ENCODE results near the gene EIF4G3. TPM values are rescaled to one million over a fixed set of nuclear protein-coding genes. Genes with fewer than 3 reads are reported as not detected.

Gene EIF4G3
- polyA plus RNA-seq, 3 donors = 5.1 to 34.2 (median 5.8) TPM

DNA sequence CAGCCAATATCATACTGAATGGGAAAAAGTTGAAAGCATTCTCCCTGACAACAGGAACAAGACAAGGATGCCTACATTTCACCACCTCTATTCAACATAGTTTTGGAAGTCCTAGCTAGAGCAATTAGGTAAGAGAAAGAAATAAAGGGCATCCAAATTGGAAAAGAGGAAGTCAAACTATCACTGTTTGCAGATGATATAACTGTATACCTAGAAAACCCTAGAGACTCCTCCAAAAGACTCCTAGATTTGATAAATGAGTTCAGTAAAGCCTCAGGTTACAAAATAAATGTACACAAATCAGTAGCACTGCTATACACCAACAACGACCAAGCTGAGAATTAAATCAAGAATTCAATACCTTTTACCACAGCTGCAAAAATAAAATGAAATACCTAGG is 218.3 kb downstream of the EIF4G3 start:
- H3K4me1 Mint-ChIP-seq = peaks cover 2% of the 10 kb centered on the region
- intact Hi-C loops (cut with micrococcal nuclease) = no loop called here
- H3K4me3 Mint-ChIP-seq = no peak overlapping the region
- Histone ChIP-seq H4K20me1 (ENCODE audit: insufficient read depth, low read length) (no peaks in the 10 kb centered on the region), H3K4me3 (replicated peaks in 1 of 3; ENCODE audit: low read depth in 2 of 3, low read length in 3 of 3) (no peak overlapping the region), H3K27me3 (ENCODE audit: control insufficient read depth in 2 of 2, insufficient read depth in 2 of 2, low read length in 2 of 2) (no peaks in the 10 kb centered on the region), H3K9me3 (replicated peaks in 1 of 2; ENCODE audit: control insufficient read depth in 1 of 2, insufficient read depth in 1 of 2, low read length in 2 of 2) (no peaks in the 10 kb centered on the region), H3K79me2 (ENCODE audit: insufficient read depth, low read length) (no peaks in the 10 kb centered on the region), H3K27ac (ENCODE audit: low read depth in 1 of 2, low read length in 2 of 2) (no peak overlapping the region), H3K4me1 (ENCODE audit: control insufficient read depth in 1 of 2, insufficient read depth in 2 of 2, low read length in 2 of 2) (no peaks in the 10 kb centered on the region), H3K36me3 (replicated peaks in 1 of 2; ENCODE audit: control insufficient read depth in 1 of 2, insufficient read depth in 2 of 2, low read length in 2 of 2) (peaks cover 0 to 28% of the 10 kb centered on the region in 2 donors), H3K4me2 (replicated peaks; ENCODE audit: extremely low read depth, low read length, poor library complexity, severe bottlenecking) (no peak overlapping the region), H2AFZ (ENCODE audit: insufficient read depth, low read depth, low read length, poor library complexity, severe bottlenecking) (no peak overlapping the region), H3K9ac (ENCODE audit: insufficient read depth, low read length, poor library complexity, severe bottlenecking) (no peak overlapping the region)
- WGBS (ENCODE audit: insufficient coverage) = no CpG with 5 or more reads among the region's 1 CpG
- no peak overlapping the region for H3K27ac Mint-ChIP-seq
- no peaks in the 10 kb centered on the region for H3K9me3 Mint-ChIP-seq
- TF ChIP-seq CTCF (IDR thresholded peaks at IDR 0.05) = no peak
- peaks cover 32 to 45% of the 10 kb centered on the region in 2 donors for H3K36me3 Mint-ChIP-seq
- DNase-seq = no peak
- peaks cover 0 to 2% (median 0%) of the 10 kb centered on the region in 3 donors for H3K27me3 Mint-ChIP-seq (ENCODE audit: low read depth in 3 of 3)

GRCh38 chr1:20956272-20956671 is 220.4 kb downstream of the EIF4G3 start:
- Mint-ChIP-seq H3K27me3 (ENCODE audit: low read depth in 3 of 3) (peaks cover 0 to 4% (median 0%) of the 10 kb centered on the region in 3 donors), H3K36me3 (peaks cover 33 to 49% of the 10 kb centered on the region in 2 donors), H3K9me3 (no peaks in the 10 kb centered on the region), H3K4me3 (no peak overlapping the region), H3K27ac (no peak overlapping the region), H3K4me1 (peaks cover 2% of the 10 kb centered on the region)
- H3K4me3 ChIP-seq (replicated peaks in 1 of 3; ENCODE audit: low read depth in 2 of 3, low read length in 3 of 3) = no peak overlapping the region
- no peaks in the 10 kb centered on the region for H3K4me1 ChIP-seq (ENCODE audit: control insufficient read depth in 1 of 2, insufficient read depth in 2 of 2, low read length in 2 of 2)
- H4K20me1 ChIP-seq (ENCODE audit: insufficient read depth, low read length) = no peaks in the 10 kb centered on the region
- H3K27ac ChIP-seq (ENCODE audit: low read depth in 1 of 2, low read length in 2 of 2) = no peak overlapping the region
- no peaks in the 10 kb centered on the region for H3K27me3 ChIP-seq (ENCODE audit: control insufficient read depth in 2 of 2, insufficient read depth in 2 of 2, low read length in 2 of 2)
- 92% methylated on average over 1 of the region's 1 CpG for WGBS (ENCODE audit: insufficient coverage)
- intact Hi-C loops (cut with micrococcal nuclease) = no loop called here
- no peak overlapping the region for H3K9ac ChIP-seq (ENCODE audit: insufficient read depth, low read length, poor library complexity, severe bottlenecking)
- peaks cover 0 to 20% of the 10 kb centered on the region in 2 donors for H3K36me3 ChIP-seq (replicated peaks in 1 of 2; ENCODE audit: control insufficient read depth in 1 of 2, insufficient read depth in 2 of 2, low read length in 2 of 2)
- no peaks in the 10 kb centered on the region for H3K9me3 ChIP-seq (replicated peaks in 1 of 2; ENCODE audit: control insufficient read depth in 1 of 2, insufficient read depth in 1 of 2, low read length in 2 of 2)
- H2AFZ ChIP-seq (ENCODE audit: insufficient read depth, low read depth, low read length, poor library complexity, severe bottlenecking) = no peak overlapping the region
- H3K4me2 ChIP-seq (replicated peaks; ENCODE audit: extremely low read depth, low read length, poor library complexity, severe bottlenecking) = no peak overlapping the region
- TF ChIP-seq CTCF (IDR thresholded peaks at IDR 0.05) = no peak
- DNase-seq = no peak
- no peaks in the 10 kb centered on the region for H3K79me2 ChIP-seq (ENCODE audit: insufficient read depth, low read length)
